GM12872 (cell line): ENCODE measurements around the gene ADGRL3.

Experiments
- CTCF ChIP-seq: IDR thresholded peaks from 3 replicates; pipeline ENCODE4 v1.5.1; 2011; ENCODE audit warnings: low read depth, mild to moderate bottlenecking, low read length, moderate library complexity; ENCODE audit not compliant: insufficient read depth

The ADGRL3 gene

GRCh38 chr4:62023633-62024032 lies 823.5 kb downstream of the ADGRL3 start:
- TF ChIP-seq CTCF = no peak

GRCh38 chr4:62028745-62029144 lies 828.6 kb downstream of the ADGRL3 start:
- TF ChIP-seq CTCF = no peak

- no peak for TF ChIP-seq CTCF
These were observed 830.8 kb downstream of the ADGRL3 start for GRCh38 chr4:62030958-62031357.

- TF ChIP-seq CTCF = no peak
These were observed 837.4 kb downstream of the ADGRL3 start for GRCh38 chr4:62037571-62037970.

- no peak for TF ChIP-seq CTCF
These were observed 851.2 kb downstream of the ADGRL3 start for GRCh38 chr4:62051332-62051731.

- no peak for TF ChIP-seq CTCF
These were observed 853.8 kb downstream of the ADGRL3 start for GRCh38 chr4:62053974-62054373.

- no peak for TF ChIP-seq CTCF
These were observed 856.9 kb downstream of the ADGRL3 start for GRCh38 chr4:62057031-62057430.

GRCh38 chr4:62058571-62058970 lies 858.4 kb downstream of the ADGRL3 start:
- TF ChIP-seq CTCF = no peak
